GM19328 (cell line): ENCODE data around the gene PTBP3.
A peak's percentile ranks its signal among the peaks of the same experiment; 100 is the strongest.
"Not testable (repeated sequence)": the region's sequence is repeated elsewhere in the genome, so short reads cannot be mapped to it uniquely, and the experiment has no call there.

Experiments
- ATAC-seq: cut with Tn5 transposase; IDR thresholded peaks from one replicate; pipeline ENCODE4 v1.9.1; 2021; ENCODE audit warnings: mild to moderate bottlenecking, moderate library complexity; ENCODE audit not compliant: unreplicated experiment

The PTBP3 gene, protein sequence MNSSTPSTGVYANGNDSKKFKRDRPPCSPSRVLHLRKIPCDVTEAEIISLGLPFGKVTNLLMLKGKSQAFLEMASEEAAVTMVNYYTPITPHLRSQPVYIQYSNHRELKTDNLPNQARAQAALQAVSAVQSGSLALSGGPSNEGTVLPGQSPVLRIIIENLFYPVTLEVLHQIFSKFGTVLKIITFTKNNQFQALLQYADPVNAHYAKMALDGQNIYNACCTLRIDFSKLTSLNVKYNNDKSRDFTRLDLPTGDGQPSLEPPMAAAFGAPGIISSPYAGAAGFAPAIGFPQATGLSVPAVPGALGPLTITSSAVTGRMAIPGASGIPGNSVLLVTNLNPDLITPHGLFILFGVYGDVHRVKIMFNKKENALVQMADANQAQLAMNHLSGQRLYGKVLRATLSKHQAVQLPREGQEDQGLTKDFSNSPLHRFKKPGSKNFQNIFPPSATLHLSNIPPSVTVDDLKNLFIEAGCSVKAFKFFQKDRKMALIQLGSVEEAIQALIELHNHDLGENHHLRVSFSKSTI

DNA sequence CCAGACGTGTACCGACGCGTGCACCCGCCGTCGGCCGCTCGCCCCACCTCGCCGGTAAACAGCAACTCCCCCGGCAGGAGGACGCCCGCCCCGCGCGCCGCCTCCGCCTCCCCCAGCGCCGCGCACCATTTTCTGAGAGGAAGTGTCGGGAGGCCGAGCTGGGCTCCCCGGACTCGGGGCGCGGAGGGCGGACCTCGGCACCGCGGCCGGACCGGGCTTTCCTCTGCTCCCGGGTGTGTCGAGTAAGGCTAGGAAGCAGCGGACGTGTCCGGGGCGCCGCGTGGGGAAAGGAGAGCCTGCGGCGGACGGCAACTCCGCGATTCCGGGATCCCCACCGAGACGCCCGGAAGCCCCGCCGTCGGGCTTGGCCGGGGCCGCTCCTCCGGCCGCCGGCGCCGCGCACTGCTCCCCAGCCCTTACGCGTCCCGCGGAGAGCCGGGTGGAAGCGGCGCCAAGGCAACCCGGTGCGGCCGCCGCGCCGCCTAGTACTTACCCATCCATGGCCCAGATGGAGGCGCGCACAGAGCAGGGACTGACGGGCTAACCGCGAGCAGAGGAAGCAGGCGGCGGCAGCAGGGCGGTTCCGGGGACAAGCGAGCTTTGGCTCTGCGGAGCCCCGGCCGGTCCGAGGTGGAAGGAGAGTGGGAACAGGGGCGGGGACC, at the start of gene PTBP3:
TSS of gene PTBP3 (minus strand) at position 643 of the 662 bp plus-strand sequence. CDS start 35,754 bp downstream, outside the sequence.
- ATAC-seq = peak; percentile 55

DNA sequence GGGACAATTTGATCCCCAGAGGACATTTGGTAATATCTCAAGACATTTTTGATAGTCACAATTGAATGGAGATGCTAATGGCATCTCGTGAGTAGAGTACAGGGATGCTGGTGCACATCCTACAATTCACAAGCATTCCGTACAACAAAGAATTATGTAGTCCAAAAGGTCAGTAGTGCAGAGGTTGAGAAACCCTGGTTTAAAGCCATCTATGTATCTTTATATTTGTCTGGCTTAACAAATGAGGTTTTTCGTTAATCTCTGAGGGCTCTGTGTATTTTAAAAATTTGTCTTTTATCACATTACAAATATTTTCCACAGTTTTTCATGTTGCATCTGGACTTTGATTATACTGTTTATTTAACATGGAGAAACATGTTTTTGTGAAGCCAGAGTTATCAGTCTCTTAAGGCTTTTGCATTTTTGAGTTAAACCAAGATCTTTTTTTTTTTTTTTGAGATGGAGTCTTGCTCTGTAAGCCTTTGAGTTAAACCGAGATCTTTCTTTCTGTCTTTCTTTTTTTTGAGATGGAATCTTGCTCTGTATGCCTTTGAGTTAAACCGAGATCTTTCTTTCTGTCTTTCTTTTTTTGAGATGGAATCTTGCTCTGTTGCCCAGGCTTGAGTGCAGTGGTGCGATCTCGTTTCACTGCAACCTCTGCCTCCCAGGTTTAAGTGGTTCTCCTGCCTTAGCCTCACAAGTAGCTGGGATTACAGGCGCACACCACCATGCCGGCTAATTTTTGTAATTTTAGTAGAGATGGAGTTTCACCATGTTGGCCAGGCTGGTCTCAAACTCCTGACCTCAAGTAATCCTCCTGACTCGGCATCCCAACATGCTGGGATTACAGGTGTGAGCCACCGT, 49.3 kb upstream of the PTBP3 start:
- ATAC-seq = no peak

GRCh38 chr9:112382066-112382465, 48.6 kb upstream of the PTBP3 start:
- ATAC-seq = no peak

GRCh38 chr9:112380825-112381221, 47.4 kb upstream of the PTBP3 start:
- ATAC-seq = no peak

- ATAC-seq = peak; percentile 29
Observed at GRCh38 chr9:112380102-112380824, 46.8 kb upstream of the PTBP3 start, which contains the start of gene HSDL2. TSS of gene HSDL2 (plus strand) at chr9:112380108. CDS start at chr9:112380164, 56 bp downstream.

DNA sequence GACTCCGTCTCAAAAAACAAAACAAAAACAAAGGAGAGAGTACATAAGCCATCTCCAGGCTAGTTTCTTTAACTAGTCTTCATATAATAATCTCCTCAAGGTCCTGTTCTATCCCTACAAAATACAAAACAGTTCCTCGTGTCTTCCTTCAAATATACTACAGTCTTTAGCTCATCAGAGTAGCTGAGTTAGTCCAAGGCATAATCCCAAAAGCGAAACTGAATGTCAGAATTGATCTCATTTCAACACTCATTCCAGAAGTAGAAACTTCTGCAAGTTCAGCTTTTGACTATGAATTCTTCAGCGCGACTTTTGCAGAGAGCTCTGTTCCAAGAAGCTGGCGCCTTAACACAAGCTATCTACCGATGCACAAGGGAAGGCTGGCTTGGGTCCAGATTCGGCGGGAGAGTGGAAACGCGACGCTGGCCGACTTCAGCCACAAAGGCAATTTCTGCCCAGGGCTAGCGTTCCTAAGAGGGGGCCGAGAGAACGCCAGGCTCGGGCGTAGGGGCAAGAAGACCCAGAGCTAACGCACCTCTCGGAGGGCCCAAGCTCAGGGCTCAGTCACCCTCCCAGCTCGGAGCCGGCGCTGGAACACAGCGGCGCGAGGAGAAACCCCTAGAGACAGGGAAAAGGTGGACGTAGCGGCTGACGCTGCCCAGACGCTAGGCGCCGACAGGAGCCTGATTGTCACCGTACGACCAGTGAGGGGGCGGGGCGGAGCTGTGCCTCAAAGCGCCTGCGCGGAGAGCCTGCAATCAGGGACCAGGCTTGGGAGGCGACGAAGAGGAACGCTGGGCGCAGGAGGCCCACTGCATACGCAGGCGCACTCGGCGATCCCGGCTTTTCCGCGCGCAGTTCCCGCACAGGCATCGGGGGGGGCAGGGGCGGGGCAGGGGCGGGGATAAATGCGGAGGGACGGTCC, 46.0 kb upstream of the PTBP3 start:
- peak; percentile 74 for ATAC-seq

- peak; percentile 7 for ATAC-seq
Observed at GRCh38 chr9:112378328-112379176, 45.1 kb upstream of the PTBP3 start.

- no peak for ATAC-seq
Observed at GRCh38 chr9:112377684-112378327, 44.4 kb upstream of the PTBP3 start.

- no peak for ATAC-seq
Observed at GRCh38 chr9:112377087-112377486, 43.7 kb upstream of the PTBP3 start.

- ATAC-seq = no peak
Observed at GRCh38 chr9:112375361-112375760, 41.9 kb upstream of the PTBP3 start.

- not testable (repeated sequence) for ATAC-seq
Observed at GRCh38 chr9:112374232-112374631, 40.8 kb upstream of the PTBP3 start.

DNA sequence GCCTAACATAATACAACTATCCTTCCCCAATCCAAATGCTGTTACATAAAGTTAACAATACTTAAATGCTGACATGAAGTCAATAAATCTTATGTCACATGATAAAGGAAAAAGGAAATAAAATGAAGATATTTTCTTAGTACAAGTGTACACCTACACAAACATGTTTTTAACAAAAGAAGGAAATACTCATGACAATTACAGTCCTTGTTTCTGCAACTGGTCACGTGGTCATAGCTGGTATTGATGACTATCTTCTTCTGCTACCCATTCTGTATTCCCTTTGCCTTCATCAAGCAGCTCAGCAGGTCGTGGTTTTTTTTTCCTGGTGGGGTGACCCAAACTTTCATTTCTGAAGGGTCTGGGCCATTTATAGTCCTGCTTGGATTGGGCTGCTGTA, 40.2 kb upstream of the PTBP3 start:
- ATAC-seq = not testable (repeated sequence)

- no peak for ATAC-seq
Observed at GRCh38 chr9:112371060-112371459, 37.6 kb upstream of the PTBP3 start.

DNA sequence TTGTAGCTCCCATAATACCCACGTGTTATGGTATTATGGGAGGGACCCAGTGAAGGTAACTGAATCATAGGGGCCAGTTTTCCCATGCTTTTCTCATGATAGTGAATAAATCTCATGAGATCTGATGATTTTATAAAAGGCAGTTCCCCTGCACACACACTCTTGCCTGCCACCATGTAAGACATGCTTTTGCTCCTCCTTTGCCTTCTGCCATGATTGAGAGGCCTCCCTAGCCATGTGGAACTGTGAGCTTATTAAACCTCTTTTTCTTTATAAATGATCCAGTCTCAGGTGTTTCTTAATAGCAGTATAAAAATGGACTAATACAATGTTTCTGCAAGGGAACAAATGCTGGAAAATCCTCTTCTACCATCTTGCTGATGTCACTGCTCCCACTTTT, 36.4 kb upstream of the PTBP3 start:
- no peak for ATAC-seq

DNA sequence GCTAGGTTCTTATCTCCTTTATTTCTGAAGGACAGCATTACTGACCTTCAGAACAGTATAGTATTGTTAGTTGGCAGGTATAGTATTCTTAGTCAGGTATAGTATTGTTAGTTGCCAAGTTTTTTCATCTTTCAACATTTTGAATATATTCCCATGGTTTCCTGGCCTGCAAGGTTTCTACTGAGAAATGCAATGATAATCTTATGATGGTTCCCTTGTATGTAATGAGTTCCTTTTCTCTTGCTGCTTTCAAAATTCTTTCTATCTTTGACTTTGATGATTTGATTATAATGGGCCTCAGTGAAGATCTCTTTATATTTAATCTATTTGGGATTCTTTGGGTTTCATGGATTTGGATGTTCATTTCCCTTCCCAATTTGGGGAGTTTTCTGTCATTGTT, 34.0 kb upstream of the PTBP3 start:
- no peak for ATAC-seq

DNA sequence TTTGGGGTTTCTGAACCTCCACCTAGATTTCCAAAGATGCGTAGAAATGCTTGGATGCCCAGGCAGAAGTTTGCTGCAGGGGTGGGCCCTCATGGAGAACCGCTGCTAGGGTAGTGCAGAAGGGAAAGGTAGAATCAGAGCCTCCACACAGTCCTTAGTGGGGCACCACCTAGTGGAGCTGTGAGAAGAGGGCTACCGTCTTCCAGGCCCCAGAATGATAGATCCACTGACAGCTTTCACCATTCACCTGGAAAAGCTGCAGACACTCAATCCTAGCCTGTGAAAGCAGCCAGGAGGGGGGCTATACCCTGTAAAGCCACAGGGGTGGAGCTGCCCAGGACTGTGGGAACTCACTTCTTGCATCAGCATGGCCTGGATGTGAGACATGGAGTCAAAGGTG, 33.2 kb upstream of the PTBP3 start:
- no peak for ATAC-seq

DNA sequence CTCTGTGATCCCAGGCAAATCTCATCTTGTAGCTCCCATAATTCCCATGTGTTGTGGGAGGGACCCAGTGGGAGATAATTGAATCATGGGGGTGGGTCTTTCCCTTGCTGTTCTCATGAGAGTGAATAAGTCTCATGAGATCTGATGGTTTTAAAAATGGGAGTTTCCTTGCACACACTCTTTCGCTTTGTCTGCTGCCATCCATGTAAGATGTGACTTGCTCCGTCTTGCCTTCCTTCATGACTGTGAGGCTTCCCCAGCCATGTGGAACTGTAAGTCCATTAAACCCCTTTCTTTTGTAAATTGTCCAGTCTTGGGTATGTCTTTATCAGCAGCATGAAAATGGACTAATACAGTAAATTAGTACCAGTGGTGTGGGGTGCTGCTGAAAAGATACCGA, 31.8 kb upstream of the PTBP3 start:
- ATAC-seq = not testable (repeated sequence)

DNA sequence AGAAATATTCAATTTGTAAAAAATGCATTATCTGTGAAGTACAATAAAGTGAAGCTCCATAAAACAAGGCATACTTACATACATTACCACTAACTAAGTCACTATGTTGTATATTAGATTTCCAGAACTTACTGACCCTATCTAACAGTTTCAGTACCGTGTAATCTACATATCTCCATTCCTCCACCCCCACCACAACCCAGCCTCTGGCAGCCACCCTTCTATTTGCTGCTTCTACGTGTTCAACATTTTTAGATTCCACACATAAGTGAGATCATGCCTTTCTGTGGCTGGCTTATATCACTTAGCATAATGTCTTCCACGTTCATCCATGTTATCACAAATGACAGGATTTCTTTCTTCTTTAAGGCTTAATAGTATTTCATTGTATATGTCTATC, 31.3 kb upstream of the PTBP3 start:
- no peak for ATAC-seq
